Measurements from ENCODE around the gene NAP1L1.

The NAP1L1 gene

DNA sequence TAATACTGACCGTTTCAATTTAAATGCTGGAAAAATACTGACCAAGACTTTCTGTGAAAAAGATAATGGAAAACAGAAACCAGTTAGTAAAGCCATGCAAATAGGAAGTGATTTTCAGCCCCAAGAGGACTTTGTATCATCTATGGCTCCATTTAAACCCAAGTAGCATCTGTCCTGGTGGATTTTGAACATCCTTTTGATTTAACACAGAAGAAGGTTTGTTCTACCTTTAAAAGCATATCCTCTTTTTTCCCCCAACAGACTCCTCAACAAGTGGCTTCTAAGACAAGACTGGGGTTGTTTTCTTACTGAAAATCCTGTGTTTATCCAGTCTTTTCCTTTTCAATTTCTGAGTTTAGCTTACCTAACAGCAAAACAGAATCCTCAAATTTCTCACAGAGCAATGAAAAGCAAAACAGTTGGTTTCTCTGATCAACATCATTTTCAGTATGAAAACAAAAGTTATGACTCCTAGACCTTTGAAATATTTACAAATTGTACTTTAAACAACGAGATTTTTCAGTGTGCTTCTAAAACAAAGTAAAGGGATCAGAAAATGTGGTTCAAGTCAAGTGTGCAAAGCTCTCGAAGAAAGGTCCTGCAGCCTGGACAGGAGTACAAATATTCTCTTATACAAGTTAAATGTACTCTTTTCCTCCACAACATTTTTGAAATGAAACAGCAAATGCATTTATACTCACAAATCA lies 55.8 kb downstream of the NAP1L1 start:
- no peak overlapping the region for H3K4me3 ChIP-seq (ENCODE audit: low read depth, low read length)
- TF ChIP-seq, protein P1, sequence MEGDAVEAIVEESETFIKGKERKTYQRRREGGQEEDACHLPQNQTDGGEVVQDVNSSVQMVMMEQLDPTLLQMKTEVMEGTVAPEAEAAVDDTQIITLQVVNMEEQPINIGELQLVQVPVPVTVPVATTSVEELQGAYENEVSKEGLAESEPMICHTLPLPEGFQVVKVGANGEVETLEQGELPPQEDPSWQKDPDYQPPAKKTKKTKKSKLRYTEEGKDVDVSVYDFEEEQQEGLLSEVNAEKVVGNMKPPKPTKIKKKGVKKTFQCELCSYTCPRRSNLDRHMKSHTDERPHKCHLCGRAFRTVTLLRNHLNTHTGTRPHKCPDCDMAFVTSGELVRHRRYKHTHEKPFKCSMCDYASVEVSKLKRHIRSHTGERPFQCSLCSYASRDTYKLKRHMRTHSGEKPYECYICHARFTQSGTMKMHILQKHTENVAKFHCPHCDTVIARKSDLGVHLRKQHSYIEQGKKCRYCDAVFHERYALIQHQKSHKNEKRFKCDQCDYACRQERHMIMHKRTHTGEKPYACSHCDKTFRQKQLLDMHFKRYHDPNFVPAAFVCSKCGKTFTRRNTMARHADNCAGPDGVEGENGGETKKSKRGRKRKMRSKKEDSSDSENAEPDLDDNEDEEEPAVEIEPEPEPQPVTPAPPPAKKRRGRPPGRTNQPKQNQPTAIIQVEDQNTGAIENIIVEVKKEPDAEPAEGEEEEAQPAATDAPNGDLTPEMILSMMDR (IDR thresholded peaks at IDR 0.05; ENCODE audit: borderline replicate concordance, insufficient read depth, low read depth, low read length): no peak

GRCh38 chr12:76026643-76027063 lies 57.8 kb downstream of the NAP1L1 start:
- no peak overlapping the region for H3K4me3 ChIP-seq (ENCODE audit: low read depth, low read length)
- TF ChIP-seq, protein P1 (IDR thresholded peaks at IDR 0.05; ENCODE audit: borderline replicate concordance, insufficient read depth, low read depth, low read length): no peak

DNA sequence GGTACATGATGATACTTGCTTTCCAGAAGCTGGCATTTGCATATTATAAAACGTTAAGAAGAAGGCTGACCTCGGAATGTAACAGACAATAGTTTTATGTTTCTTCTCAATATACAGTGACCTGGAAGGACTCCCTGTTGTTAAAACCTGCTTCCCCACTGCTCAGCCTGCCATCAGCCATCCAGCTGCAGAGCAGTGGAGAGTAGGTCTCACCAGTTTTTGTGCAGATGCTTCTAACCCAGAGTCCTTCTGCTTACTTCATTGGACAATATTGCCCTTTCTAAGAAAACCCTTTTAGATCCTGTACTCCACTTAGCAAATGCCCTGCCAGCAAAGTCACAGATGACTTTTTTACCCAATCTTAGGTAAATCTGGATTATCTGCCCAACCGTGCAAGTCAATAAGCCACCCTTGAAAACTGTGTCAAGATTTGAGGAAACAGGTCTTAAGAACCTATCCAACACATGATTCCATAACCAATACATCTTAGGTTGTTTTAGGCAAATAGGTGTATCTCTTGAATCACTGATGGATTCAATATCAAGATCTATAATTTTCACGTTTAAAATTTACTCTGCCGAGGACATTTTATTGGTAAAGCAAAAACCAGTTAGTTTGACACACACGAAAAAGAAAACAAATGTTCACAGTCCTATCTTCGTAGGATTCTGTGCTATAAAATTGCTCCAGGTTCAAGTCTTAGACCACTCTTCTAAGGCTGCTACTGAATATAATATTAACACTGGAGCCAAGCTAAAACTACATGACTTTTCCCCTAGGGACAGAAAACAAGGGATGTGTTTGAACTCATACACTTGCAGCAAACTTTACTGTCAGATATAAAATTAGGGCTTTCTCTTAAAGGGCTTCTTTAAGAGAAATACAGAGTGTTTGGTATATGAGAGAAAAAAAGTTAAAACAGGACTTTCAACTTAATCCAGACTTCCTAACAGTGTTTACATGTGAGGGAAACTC lies 58.6 kb downstream of the NAP1L1 start:
- TF ChIP-seq, protein P1 (IDR thresholded peaks at IDR 0.05; ENCODE audit: borderline replicate concordance, insufficient read depth, low read depth, low read length): no peak
- no peak overlapping the region for H3K4me3 ChIP-seq (ENCODE audit: low read depth, low read length)

DNA sequence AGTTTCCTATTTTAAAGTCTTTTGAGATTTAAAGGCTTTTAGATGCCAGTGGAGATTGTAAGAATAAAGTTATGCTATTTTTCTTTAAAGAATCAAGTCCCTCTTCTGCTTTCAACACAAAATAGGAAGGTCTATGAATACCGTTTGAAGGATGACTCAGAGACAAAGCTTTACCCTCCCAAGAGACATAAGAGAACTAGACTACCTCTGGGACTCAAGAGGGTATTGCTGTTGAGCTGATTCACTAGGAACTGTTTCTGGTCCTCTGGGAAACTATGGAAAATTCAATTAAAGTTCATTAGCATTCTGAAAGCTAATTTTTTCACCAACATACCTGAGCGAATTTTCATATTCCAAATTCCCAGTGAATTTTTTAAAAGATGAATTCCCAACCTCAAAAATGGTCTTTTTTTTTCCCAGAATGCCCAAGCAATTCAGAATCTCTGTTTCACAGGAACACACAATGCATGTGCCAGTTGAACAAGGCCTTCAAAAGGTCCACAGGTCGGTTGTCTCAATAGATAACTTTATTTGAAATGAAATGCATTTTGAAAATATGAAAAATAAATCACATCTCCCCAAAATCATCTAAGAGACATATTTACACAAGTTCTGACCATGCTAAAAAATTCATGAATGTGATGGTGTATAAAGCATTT lies 59.4 kb downstream of the NAP1L1 start:
- TF ChIP-seq, protein P1 (IDR thresholded peaks at IDR 0.05; ENCODE audit: borderline replicate concordance, insufficient read depth, low read depth, low read length): no peak
- H3K4me3 ChIP-seq (ENCODE audit: low read depth, low read length): no peak overlapping the region

- no peak overlapping the region for H3K4me3 ChIP-seq (ENCODE audit: low read depth, low read length)
- TF ChIP-seq, protein P1 (IDR thresholded peaks at IDR 0.05; ENCODE audit: borderline replicate concordance, insufficient read depth, low read depth, low read length): no peak
These were observed 60.2 kb downstream of the NAP1L1 start for GRCh38 chr12:76024102-76024781.

DNA sequence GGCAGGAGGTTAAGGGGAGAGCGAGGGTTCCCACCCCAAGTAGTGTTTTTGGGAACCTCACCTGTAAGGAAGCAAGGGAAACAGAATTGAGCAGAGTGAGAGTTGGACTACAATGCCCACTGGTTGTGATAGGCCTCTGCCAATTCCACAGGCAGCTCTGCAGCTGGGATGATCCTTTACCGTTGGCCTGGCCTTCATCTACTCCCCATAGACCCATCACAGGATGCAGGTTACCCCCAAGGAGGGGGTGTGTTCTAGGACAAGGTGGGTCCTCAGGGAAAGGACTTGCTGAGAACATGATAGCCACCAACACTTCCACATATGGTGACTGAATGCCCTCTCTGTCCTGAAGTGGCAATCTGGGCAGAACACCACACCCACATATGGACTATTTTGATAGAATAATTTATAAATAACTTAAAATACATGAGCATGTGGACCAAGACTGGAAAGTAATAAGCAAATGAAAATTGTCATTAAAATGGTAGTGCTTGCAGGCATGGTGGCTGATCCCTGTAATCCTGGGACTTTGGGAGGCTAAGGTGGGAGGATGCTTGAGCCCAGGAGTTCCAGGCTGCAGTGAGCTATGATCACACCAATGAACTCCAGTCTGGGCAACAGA lies 61.3 kb downstream of the NAP1L1 start:
- TF ChIP-seq, protein P1 (IDR thresholded peaks at IDR 0.05; ENCODE audit: borderline replicate concordance, insufficient read depth, low read depth, low read length): no peak

More for the DNA sequence above, 61.3 kb downstream of the NAP1L1 start:
- no peak overlapping the region for H3K4me3 ChIP-seq (ENCODE audit: low read depth, low read length)
